ENCODE results near the gene RAPGEF1.

DNA sequence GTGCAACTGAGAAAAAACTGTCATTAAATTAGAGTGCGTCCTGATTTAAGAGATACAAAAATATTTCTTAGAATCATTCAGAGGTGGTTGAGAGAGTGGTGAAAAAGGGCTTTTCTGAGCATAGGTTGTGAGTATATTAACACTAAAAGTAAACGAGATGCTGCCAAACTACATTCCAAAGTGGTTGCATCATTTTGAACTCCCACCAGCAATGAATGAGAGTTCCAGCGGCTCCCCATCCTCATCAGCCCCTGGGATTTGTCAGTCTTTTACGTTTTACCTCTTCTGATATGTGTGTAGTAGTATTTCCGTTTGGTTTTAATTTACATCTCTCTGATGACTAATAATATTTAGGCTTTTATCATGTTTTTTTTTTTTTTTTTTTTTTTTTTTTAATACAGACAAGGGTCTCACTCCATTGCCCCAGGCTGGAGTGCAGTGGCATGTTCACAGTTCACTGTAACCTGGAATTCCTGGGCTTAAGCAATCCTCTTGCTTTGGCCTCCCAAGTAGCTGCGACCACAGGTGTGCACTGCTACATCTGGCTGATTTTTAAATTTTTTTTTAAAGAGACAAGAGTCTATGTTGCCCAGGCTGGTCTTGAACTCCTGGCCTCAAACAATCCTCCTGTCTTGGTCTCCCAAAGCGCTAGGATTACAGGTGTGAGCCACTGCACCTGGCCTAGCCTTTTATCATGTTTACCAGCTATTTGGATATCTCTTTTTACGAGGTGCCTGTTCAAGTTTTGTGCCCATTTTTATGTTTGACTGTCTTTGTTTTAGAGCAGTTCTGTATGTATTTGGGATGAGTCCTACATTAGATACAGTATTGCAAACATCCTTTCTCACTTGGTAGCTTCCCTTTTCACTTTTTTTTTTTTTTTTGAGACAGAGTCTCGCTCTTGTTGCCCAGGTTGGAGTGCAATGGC, 177.6 kb downstream of the RAPGEF1 start:
- TF ChIP-seq POLR2A (IDR thresholded peaks at IDR 0.05; ENCODE audit: low read length) (no peak), GATA1 (IDR thresholded peaks at IDR 0.05; ENCODE audit: low read depth, low read length) (no peak)
